K562 (cell line): ENCODE results near the gene UBAC2. TPM values are rescaled to one million over a fixed set of nuclear protein-coding genes. Genes with fewer than 3 reads are reported as not detected.

Experiments used
- BHLHE40 ChIP-seq: IDR thresholded peaks from 2 replicates; pipeline ENCODE4 v1.6.1; 2011; ENCODE audit warnings: low read length, improper control_type of control experiment
- CBFB ChIP-seq: sonication (generic); formaldehyde crosslinking; IDR thresholded peaks from 2 replicates; pipeline ENCODE4 v1.4.0; 2020; ENCODE audit warnings: mild to moderate bottlenecking, missing genetic modification reagents
- CBX3 ChIP-seq, 2 experiments: IDR thresholded peaks; 1 replicate in 1 of 2; 2 replicates in 1 of 2; pipeline ENCODE4 v1.6.1; 2012; ENCODE audit warnings: inconsistent platforms in 2 of 2, low read length in 2 of 2, borderline replicate concordance in 1 of 2, control low read depth in 1 of 2
- MCM7 ChIP-seq, 2 experiments: fragments of 450-650 bp; IDR thresholded peaks; 2 replicates each; pipeline ENCODE4 v1.6.1; 2016 to 2018
- MEF2D ChIP-seq: conservative IDR thresholded peaks from 2 replicates; pipeline ENCODE4 v1.6.1; 2016; ENCODE audit warnings: low read depth, missing genetic modification characterization, missing compliant biosample characterization
- MTF1 ChIP-seq: fragments of 250-450 bp; sonication (Bioruptor Pico); IDR thresholded peaks from 2 replicates; pipeline ENCODE4 v1.9.0; 2021; ENCODE audit warnings: moderate library complexity, mild to moderate bottlenecking, inconsistent platforms, borderline replicate concordance
- RFX5 ChIP-seq: IDR thresholded peaks from 2 replicates; pipeline ENCODE4 v1.6.1; 2011; ENCODE audit warnings: low read depth, mild to moderate bottlenecking, improper control_type of control experiment, low read length
- RFX7 ChIP-seq: fragments of 250-450 bp; sonication (Bioruptor Pico); IDR thresholded peaks from 2 replicates; pipeline ENCODE4 v1.5.1; 2021; ENCODE audit warnings: mild to moderate bottlenecking
- SETDB1 ChIP-seq: IDR thresholded peaks from one replicate; pipeline ENCODE4 v1.6.1; 2012; ENCODE audit warnings: low read length, control low read depth, inconsistent platforms
- SMAD1 ChIP-seq: fragments of 150-350 bp; IDR thresholded peaks from 2 replicates; pipeline ENCODE4 v1.6.1; 2014; ENCODE audit warnings: low read length, low read depth; ENCODE audit not compliant: partially characterized antibody
- ZNF316 ChIP-seq: fragments of 450-650 bp; IDR thresholded peaks from 2 replicates; pipeline ENCODE4 v1.6.1; 2016
- ZNF324 ChIP-seq: fragments of 250-450 bp; sonication (Bioruptor Pico); IDR thresholded peaks from 2 replicates; pipeline ENCODE4 v1.4.0; 2020; ENCODE audit warnings: mild to moderate bottlenecking
- ZNF431 ChIP-seq: sonication (generic); formaldehyde crosslinking; IDR thresholded peaks from 2 replicates; pipeline ENCODE4 v1.8.0; 2022; ENCODE audit warnings: mild to moderate bottlenecking, missing genetic modification reagents
- polyA plus RNA-seq, 8 experiments: library from polyadenylated mRNA; depleted of rRNA in 4 of 8; stranded (reverse) in 5 of 8; unstranded in 3 of 8; fragments of >200 nt; fragmentation: Nextera tagmentation in 2 of 8; fragmentation: Illumina TruSeq in 1 of 8; extraction: Ambion mirVana in 2 of 8; extraction: Trizol in 1 of 8; gene quantifications; 2 replicates each; pipeline versions ENCODE4 v1.2.1 to v1.2.3, GENCODE V29; 2011 to 2014; ENCODE audit warnings: inconsistent platforms in 1 of 8, missing spikeins in 1 of 8
- total RNA-seq, 7 experiments: library from RNA; depleted of rRNA in 6 of 7; stranded (reverse); fragments of >200 nt in 6 of 7; fragmentation: Illumina TruSeq in 2 of 7; extraction: Trizol in 2 of 7; gene quantifications; 2 replicates each; pipeline versions ENCODE4 v1.2.1 to v1.2.3, GENCODE V29; 2011 to 2021; ENCODE audit warnings: low replicate concordance in 1 of 7
- TF ChIP-seq, protein P1 (sequence below): fragments of 250-450 bp; sonication (Bioruptor Pico); IDR thresholded peaks from 2 replicates; pipeline ENCODE4 v1.9.0; 2021; ENCODE audit warnings: mild to moderate bottlenecking, inconsistent platforms
- TF ChIP-seq, protein P2 (sequence below): fragments of 250-450 bp; sonication (Bioruptor Pico); IDR thresholded peaks from 2 replicates; pipeline ENCODE4 v1.8.0; 2021; ENCODE audit warnings: moderate library complexity, mild to moderate bottlenecking, inconsistent platforms
- TF ChIP-seq, protein P3 (sequence below), 2 experiments: fragments of 450-650 bp; IDR thresholded peaks; 2 replicates each; pipeline ENCODE4 v1.6.1; 2018; ENCODE audit warnings: mild to moderate bottlenecking in 2 of 2, low read depth in 1 of 2; ENCODE audit not compliant: partially characterized antibody in 2 of 2
- TF ChIP-seq, protein P4 (sequence below): sonication (generic); formaldehyde crosslinking; IDR thresholded peaks from 2 replicates; pipeline ENCODE4 v1.8.0; 2022; ENCODE audit warnings: missing genetic modification reagents, mild to moderate bottlenecking, borderline replicate concordance
- TF ChIP-seq, protein P5 (sequence below), 3 experiments: IDR thresholded peaks in 2 of 3; conservative IDR thresholded peaks in 1 of 3; 2 replicates each; pipeline ENCODE4 v1.5.1; 2011 to 2012; ENCODE audit warnings: low read length in 3 of 3, mild to moderate bottlenecking in 3 of 3, control low read depth in 2 of 3, improper control_type of control experiment in 1 of 3, inconsistent platforms in 1 of 3, low read depth in 1 of 3, mixed read lengths in 1 of 3, moderate library complexity in 1 of 3; ENCODE audit not compliant: insufficient read depth in 2 of 3
- TF ChIP-seq, protein P6 (sequence below): IDR thresholded peaks from 2 replicates; pipeline ENCODE4 v1.6.1; 2014; ENCODE audit warnings: antibody characterized with exemption

Gene UBAC2
- total and polyA plus RNA-seq, 9 of the 15 experiments (the other 6 are each of a cell fraction or from before 2014, with no cell fraction given), result 6.0 to 84.1 (median 32.3) TPM

DNA sequence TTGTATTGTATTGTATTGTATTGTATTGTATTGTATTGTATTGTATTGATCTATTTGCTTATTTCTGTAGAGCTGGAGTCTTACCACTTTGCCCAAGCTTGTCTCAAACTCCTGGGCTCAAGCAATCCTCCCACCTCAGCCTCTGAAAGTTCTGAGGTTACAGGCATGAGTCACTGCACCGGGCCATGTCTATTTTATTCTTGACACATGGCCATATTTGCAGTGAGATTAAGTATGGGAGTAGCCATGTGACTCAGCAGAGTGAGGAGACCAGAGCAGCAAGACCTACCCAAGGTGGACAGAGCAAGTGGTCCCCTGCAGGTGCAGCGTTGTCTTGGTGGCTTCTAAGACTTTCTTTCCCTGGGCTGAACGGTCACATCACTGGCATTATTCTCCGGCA lies 49.1 kb upstream of the UBAC2 start (continued):
- no peak for TF ChIP-seq BHLHE40
- TF ChIP-seq, protein P1, sequence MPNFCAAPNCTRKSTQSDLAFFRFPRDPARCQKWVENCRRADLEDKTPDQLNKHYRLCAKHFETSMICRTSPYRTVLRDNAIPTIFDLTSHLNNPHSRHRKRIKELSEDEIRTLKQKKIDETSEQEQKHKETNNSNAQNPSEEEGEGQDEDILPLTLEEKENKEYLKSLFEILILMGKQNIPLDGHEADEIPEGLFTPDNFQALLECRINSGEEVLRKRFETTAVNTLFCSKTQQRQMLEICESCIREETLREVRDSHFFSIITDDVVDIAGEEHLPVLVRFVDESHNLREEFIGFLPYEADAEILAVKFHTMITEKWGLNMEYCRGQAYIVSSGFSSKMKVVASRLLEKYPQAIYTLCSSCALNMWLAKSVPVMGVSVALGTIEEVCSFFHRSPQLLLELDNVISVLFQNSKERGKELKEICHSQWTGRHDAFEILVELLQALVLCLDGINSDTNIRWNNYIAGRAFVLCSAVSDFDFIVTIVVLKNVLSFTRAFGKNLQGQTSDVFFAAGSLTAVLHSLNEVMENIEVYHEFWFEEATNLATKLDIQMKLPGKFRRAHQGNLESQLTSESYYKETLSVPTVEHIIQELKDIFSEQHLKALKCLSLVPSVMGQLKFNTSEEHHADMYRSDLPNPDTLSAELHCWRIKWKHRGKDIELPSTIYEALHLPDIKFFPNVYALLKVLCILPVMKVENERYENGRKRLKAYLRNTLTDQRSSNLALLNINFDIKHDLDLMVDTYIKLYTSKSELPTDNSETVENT (CRISPR knock-in tag), result no peak
- no peak for TF ChIP-seq MCM7 (IDR thresholded peaks at IDR 0.05)
- TF ChIP-seq, protein P2, sequence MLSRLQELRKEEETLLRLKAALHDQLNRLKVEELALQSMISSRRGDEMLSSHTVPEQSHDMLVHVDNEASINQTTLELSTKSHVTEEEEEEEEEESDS (CRISPR knock-in tag), result no peak
- no peak for TF ChIP-seq SMAD1
- TF ChIP-seq, protein P3, sequence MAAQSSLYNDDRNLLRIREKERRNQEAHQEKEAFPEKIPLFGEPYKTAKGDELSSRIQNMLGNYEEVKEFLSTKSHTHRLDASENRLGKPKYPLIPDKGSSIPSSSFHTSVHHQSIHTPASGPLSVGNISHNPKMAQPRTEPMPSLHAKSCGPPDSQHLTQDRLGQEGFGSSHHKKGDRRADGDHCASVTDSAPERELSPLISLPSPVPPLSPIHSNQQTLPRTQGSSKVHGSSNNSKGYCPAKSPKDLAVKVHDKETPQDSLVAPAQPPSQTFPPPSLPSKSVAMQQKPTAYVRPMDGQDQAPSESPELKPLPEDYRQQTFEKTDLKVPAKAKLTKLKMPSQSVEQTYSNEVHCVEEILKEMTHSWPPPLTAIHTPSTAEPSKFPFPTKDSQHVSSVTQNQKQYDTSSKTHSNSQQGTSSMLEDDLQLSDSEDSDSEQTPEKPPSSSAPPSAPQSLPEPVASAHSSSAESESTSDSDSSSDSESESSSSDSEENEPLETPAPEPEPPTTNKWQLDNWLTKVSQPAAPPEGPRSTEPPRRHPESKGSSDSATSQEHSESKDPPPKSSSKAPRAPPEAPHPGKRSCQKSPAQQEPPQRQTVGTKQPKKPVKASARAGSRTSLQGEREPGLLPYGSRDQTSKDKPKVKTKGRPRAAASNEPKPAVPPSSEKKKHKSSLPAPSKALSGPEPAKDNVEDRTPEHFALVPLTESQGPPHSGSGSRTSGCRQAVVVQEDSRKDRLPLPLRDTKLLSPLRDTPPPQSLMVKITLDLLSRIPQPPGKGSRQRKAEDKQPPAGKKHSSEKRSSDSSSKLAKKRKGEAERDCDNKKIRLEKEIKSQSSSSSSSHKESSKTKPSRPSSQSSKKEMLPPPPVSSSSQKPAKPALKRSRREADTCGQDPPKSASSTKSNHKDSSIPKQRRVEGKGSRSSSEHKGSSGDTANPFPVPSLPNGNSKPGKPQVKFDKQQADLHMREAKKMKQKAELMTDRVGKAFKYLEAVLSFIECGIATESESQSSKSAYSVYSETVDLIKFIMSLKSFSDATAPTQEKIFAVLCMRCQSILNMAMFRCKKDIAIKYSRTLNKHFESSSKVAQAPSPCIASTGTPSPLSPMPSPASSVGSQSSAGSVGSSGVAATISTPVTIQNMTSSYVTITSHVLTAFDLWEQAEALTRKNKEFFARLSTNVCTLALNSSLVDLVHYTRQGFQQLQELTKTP (IDR thresholded peaks at IDR 0.05; ENCODE audit: low read depth in 1 of 2, partially characterized antibody in 2 of 2), result no peak
- TF ChIP-seq, protein P4, sequence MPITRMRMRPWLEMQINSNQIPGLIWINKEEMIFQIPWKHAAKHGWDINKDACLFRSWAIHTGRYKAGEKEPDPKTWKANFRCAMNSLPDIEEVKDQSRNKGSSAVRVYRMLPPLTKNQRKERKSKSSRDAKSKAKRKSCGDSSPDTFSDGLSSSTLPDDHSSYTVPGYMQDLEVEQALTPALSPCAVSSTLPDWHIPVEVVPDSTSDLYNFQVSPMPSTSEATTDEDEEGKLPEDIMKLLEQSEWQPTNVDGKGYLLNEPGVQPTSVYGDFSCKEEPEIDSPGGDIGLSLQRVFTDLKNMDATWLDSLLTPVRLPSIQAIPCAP, result no peak
- no peak for TF ChIP-seq CBFB
- TF ChIP-seq RFX7 (CRISPR knock-in tag), result no peak
- TF ChIP-seq ZNF316, result peak; percentile 63
- TF ChIP-seq, protein P5, sequence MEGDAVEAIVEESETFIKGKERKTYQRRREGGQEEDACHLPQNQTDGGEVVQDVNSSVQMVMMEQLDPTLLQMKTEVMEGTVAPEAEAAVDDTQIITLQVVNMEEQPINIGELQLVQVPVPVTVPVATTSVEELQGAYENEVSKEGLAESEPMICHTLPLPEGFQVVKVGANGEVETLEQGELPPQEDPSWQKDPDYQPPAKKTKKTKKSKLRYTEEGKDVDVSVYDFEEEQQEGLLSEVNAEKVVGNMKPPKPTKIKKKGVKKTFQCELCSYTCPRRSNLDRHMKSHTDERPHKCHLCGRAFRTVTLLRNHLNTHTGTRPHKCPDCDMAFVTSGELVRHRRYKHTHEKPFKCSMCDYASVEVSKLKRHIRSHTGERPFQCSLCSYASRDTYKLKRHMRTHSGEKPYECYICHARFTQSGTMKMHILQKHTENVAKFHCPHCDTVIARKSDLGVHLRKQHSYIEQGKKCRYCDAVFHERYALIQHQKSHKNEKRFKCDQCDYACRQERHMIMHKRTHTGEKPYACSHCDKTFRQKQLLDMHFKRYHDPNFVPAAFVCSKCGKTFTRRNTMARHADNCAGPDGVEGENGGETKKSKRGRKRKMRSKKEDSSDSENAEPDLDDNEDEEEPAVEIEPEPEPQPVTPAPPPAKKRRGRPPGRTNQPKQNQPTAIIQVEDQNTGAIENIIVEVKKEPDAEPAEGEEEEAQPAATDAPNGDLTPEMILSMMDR (IDR thresholded peaks at IDR 0.05 in 2 of 3, conservative IDR thresholded peaks at IDR 0.05 in 1 of 3; ENCODE audit: insufficient read depth in 2 of 3, low read depth in 1 of 3, low read length in 3 of 3), result no peak
- TF ChIP-seq ZNF324 (CRISPR knock-in tag), result no peak
- no peak for TF ChIP-seq ZNF431 (CRISPR knock-in tag)
- no peak for TF ChIP-seq MEF2D (tag)
- TF ChIP-seq CBX3 (IDR thresholded peaks at IDR 0.05; ENCODE audit: borderline replicate concordance in 1 of 2, low read length in 2 of 2), result peak in 1 of 2 experiments; percentile 18; a peak in 1 of 3 replicates
- no peak for TF ChIP-seq MTF1 (CRISPR knock-in tag)
- TF ChIP-seq RFX5, result no peak
- no peak for TF ChIP-seq SETDB1
- TF ChIP-seq, protein P6, sequence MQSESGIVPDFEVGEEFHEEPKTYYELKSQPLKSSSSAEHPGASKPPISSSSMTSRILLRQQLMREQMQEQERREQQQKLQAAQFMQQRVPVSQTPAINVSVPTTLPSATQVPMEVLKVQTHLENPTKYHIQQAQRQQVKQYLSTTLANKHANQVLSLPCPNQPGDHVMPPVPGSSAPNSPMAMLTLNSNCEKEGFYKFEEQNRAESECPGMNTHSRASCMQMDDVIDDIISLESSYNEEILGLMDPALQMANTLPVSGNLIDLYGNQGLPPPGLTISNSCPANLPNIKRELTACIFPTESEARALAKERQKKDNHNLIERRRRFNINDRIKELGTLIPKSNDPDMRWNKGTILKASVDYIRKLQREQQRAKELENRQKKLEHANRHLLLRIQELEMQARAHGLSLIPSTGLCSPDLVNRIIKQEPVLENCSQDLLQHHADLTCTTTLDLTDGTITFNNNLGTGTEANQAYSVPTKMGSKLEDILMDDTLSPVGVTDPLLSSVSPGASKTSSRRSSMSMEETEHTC, result no peak
